Peyer's patch (tissue), 4 donors: Measurements from ENCODE around the gene ANAPC1. TPM values are rescaled to one million over a fixed set of nuclear protein-coding genes. Genes with fewer than 3 reads are reported as not detected.
"Not testable (repeated sequence)": the region's sequence is repeated elsewhere in the genome, so short reads cannot be mapped to it uniquely, and the experiment has no call there.

Experiments
- DNase-seq, 3 donors: peaks; one replicate each; pipeline ENCODE4 v3.0.0-alpha.2; 2017 to 2019
- H3K27ac ChIP-seq, 4 donors: fragments of 200-600 bp; sonication (generic); one replicate each; pipeline ENCODE4 v1.5.1; 2016 to 2019
- H3K27me3 ChIP-seq, 2 donors: fragments of 200-600 bp; sonication (generic); one replicate each; pipeline ENCODE4 v1.5.1; 2019
- H3K36me3 ChIP-seq, 3 donors: fragments of 200-600 bp; sonication (generic); one replicate each; pipeline ENCODE4 v1.5.1; 2016 to 2019
- H3K4me1 ChIP-seq, 4 donors: fragments of 200-600 bp; sonication (generic); one replicate each; pipeline ENCODE4 v1.5.1; 2016 to 2019
- H3K4me3 ChIP-seq, 4 donors: fragments of 200-600 bp; sonication (generic); 1 replicate in 3 of 4; 2 replicates in 1 of 4; pipeline ENCODE4 v1.5.1; 2016 to 2019; ENCODE audit warnings: mild to moderate bottlenecking in 1 of 4
- H3K9me3 ChIP-seq, 4 donors: fragments of 200-600 bp; sonication (generic); one replicate each; pipeline ENCODE4 v1.5.1; 2016 to 2019; ENCODE audit warnings: mild to moderate bottlenecking in 1 of 4
- POLR2A ChIP-seq, 2 donors: fragments of 450-650 bp; IDR thresholded peaks; one replicate each; pipeline ENCODE4 v1.5.1; 2017; ENCODE audit warnings: antibody characterized with exemption in 2 of 2, mild to moderate bottlenecking in 2 of 2, moderate library complexity in 2 of 2
- total RNA-seq, 4 donors: library from RNA; depleted of rRNA; stranded (reverse); fragments of >200 nt; gene quantifications; one replicate each; pipeline ENCODE4 v1.1.0, GENCODE V29; 2016
- TF ChIP-seq, protein P1 (sequence below), 6 experiments: fragments of 450-650 bp in 4 of 6; fragments of 200-600 bp in 2 of 6; sonication (generic) in 1 of 6; IDR thresholded peaks; one replicate each; pipeline ENCODE4 v1.5.1; 2017 to 2019; ENCODE audit warnings: antibody characterized with exemption in 6 of 6, mild to moderate bottlenecking in 3 of 6, moderate library complexity in 1 of 6

The ANAPC1 gene
- total RNA-seq, 4 donors from 2014 or later: 26.3 to 173 (median 52.5) TPM

DNA sequence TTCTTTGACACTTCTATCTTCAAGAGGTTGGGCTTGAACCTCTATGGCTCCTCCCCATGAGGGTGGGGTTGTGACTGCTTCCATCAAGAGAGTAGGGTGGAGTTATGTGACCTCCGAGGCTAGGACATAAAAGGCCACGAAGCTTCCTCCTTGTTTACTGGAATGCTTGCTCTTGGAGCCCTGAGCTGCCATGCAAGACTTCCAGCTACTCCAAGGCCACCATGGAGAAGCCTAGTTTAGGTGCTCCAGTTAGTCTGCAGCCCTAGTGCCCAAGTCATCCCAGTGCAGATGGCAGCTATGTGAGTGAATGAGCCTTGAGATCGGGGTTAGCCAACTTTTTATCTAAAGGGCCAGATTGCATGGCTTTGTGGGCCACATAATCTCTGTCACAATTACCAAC lies 12.0 kb upstream of the ANAPC1 start:
- H3K27ac ChIP-seq: no peak overlapping the region
- H3K27me3 ChIP-seq: no peaks in the 10 kb centered on the region
- no peak overlapping the region for H3K4me3 ChIP-seq
- no peak for TF ChIP-seq POLR2A (IDR thresholded peaks at IDR 0.05)
- TF ChIP-seq, protein P1, sequence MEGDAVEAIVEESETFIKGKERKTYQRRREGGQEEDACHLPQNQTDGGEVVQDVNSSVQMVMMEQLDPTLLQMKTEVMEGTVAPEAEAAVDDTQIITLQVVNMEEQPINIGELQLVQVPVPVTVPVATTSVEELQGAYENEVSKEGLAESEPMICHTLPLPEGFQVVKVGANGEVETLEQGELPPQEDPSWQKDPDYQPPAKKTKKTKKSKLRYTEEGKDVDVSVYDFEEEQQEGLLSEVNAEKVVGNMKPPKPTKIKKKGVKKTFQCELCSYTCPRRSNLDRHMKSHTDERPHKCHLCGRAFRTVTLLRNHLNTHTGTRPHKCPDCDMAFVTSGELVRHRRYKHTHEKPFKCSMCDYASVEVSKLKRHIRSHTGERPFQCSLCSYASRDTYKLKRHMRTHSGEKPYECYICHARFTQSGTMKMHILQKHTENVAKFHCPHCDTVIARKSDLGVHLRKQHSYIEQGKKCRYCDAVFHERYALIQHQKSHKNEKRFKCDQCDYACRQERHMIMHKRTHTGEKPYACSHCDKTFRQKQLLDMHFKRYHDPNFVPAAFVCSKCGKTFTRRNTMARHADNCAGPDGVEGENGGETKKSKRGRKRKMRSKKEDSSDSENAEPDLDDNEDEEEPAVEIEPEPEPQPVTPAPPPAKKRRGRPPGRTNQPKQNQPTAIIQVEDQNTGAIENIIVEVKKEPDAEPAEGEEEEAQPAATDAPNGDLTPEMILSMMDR (IDR thresholded peaks at IDR 0.05): no peak
- H3K9me3 ChIP-seq: no peaks in the 10 kb centered on the region
- H3K4me1 ChIP-seq: peaks cover 0 to 19% (median 10%) of the 10 kb centered on the region in 4 donors
- H3K36me3 ChIP-seq: no peaks in the 10 kb centered on the region
- DNase-seq: no peak

DNA sequence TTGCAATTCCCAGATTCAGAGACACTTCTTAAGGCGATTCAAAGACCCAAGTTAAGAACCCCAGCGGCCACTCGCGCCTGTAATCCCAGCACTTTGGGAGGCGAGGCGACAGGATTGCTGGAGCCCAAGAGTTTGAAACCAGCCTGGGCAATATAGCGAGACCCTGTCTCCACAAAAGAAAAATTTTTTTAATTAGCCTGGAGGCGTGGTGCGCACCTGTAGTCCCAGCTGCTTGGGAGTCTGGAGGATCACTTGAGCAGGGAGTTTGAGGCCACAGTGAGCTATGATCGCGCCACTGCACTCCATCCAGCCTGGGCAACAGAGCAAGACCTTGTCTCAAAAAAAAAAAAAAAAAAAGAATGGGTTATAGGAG lies 585 bp upstream of the ANAPC1 start:
- peaks cover 0 to 5% (median 0%) of the 10 kb centered on the region in 3 donors for H3K36me3 ChIP-seq
- TF ChIP-seq, protein P1 (IDR thresholded peaks at IDR 0.05): no peak
- TF ChIP-seq POLR2A (IDR thresholded peaks at IDR 0.05): no peak
- H3K27ac ChIP-seq: peak overlapping the region; percentile 80 to 89 (median 85)
- DNase-seq: peak in 1 of 3 donors; percentile 53
- no peaks in the 10 kb centered on the region for H3K27me3 ChIP-seq
- H3K4me3 ChIP-seq: peak overlapping the region; percentile 75 to 99 (median 89)
- no peaks in the 10 kb centered on the region for H3K9me3 ChIP-seq
- H3K4me1 ChIP-seq: peaks cover 0 to 12% (median 0%) of the 10 kb centered on the region in 4 donors

DNA sequence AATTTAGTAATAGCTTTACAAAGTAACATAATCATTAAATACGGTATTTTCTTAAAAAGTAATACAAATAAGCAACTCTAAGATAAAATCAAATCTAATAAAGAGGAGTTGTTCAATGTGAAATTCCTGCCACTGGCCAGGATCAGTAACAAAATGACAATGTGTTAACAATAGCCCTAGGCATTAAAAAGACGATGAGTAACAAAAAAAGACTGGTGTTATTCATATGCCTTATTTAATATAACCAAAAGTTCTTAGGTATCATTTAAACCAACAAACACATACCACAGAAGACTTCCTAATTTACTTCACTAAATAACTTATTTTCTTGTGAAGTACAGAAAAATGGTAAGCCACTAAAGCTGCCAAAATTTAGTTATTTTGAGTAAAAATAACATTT lies 11.2 kb downstream of the ANAPC1 start:
- not testable (repeated sequence) for H3K4me3 ChIP-seq, H3K27me3 ChIP-seq, H3K9me3 ChIP-seq, H3K27ac ChIP-seq, H3K4me1 ChIP-seq, DNase-seq
- peaks cover 0 to 20% (median 0%) of the 10 kb centered on the region in 3 donors for H3K36me3 ChIP-seq

DNA sequence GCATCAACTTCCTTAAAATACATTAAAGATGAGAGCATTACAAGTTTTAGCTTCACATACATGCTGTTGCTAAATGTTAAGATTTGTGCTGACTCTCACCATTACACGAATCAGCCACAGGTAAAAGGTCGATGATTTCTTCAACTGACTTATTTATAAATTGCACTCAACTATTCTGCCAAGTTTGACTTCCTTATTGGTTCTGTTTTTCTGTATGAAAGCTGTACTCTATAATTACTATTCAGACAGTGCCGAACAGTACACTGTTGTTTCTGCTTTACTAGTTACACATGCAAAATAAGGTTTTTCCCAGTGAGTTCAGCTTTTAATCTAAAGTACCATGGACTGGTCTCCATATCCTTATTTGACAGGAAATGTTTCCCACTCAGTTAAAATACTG lies 18.9 kb downstream of the ANAPC1 start:
- H3K36me3 ChIP-seq, H3K4me1 ChIP-seq, H3K4me3 ChIP-seq, DNase-seq, H3K27me3 ChIP-seq, H3K9me3 ChIP-seq: not testable (repeated sequence)
- peak overlapping the region in 1 of 4 donors; percentile 15 for H3K27ac ChIP-seq

DNA sequence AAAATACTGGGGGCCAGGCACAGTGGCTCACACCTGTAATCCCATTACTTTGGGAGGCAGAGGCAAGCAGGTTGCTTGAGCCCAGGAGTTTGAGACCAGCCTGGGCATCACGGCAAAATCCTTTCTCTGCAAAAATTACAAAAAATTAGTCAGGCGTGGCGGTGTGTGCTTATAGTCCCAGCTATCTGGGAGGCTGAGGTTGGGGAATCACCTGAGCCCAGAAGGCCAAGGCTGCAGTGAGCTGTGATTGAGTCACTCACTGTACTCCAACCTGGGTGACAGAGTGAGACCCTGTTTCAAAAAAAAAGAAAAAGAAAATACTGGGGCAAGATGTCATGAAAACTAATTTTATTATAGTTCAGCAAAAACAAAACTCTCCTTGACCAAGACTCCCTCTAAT lies 24.0 kb downstream of the ANAPC1 start:
- not testable (repeated sequence) for DNase-seq, H3K27me3 ChIP-seq

DNA sequence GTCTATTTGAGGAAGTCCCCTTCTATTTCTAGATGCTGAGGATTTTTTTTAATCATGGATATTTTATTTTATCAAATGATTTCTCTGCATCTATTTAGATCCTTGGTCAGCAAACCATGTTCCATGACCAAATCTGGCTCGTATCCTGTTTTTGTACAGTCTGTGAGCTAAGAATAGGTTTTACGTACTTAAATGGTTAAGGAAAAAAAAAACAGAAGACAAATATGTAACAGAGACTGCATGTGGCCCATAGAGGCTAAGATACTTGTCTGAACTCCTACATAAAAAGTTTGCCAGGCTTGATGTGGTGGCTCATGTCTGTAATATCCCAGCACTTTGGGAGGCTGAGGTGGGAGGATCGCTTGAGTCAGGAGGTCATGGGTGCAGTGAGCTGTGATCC lies 31.4 kb downstream of the ANAPC1 start:
- not testable (repeated sequence) for DNase-seq, H3K27me3 ChIP-seq, H3K9me3 ChIP-seq

More for the DNA sequence above, 24.0 kb downstream of the ANAPC1 start:
- peaks cover 0 to 12% (median 0%) of the 10 kb centered on the region in 3 donors for H3K36me3 ChIP-seq
- not testable (repeated sequence) for H3K27ac ChIP-seq, H3K4me3 ChIP-seq, H3K9me3 ChIP-seq, H3K4me1 ChIP-seq

DNA sequence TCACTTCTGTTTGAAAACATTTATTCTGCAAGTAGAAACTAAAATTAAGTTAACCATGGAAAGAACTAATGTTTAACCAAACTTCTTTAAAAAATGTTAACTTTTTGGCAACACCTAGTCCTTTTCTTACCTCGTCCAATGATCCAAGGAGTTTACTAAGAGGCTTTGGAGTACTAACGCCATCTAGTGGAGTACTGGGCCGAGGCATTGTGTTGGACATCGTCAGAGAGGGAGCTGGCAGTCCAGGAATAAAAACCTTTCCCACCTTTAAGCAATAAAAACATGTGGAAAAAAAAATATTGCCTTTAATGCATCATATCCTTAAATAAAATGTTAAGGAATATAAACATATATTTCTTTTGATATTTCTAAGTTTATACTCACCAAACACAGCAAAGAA lies 33.3 kb downstream of the ANAPC1 start:
- TF ChIP-seq, protein P1 (IDR thresholded peaks at IDR 0.05): peak in 4 of 6 experiments; percentile 14 to 29 (median 26)
- not testable (repeated sequence) for H3K36me3 ChIP-seq, H3K4me3 ChIP-seq, H3K27ac ChIP-seq, H3K9me3 ChIP-seq, H3K27me3 ChIP-seq, H3K4me1 ChIP-seq
- peak in 1 of 3 donors; percentile 71 for DNase-seq

More for the DNA sequence above, 31.4 kb downstream of the ANAPC1 start:
- not testable (repeated sequence) for H3K27ac ChIP-seq, H3K4me1 ChIP-seq, H3K4me3 ChIP-seq
- H3K36me3 ChIP-seq: peaks cover 0 to 12% (median 0%) of the 10 kb centered on the region in 3 donors

DNA sequence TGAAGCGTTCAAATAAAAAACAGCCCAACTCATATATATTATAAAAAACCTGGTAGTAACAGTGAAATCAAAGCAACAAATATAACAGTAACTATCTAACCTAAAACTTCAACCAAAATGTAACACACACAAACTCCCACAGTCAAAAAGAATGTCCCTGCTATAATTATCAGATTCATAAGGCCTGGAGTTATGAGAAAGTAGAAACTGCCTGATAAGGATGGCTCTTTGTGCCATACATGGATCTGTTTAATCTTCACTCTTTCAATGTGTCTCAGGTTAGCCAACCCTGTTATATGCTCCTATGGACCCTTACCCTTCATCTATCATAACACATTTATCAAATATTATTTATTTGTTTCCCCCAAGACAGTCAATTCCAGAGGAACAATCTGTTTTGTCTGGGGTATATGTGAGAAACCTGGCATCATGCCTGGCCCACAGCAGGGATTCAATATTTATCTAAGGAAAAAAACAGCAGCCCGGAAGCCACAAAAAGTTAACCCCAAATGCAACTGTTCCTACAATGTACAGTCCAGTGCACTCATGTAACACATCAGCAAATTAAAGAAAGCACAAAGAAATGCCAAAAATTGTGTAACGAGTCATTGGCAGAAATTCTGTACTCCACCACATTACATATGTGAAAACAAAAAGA lies 44.2 kb downstream of the ANAPC1 start:
- DNase-seq, H3K4me3 ChIP-seq, H3K36me3 ChIP-seq, H3K9me3 ChIP-seq, H3K4me1 ChIP-seq, H3K27ac ChIP-seq, H3K27me3 ChIP-seq: not testable (repeated sequence)

DNA sequence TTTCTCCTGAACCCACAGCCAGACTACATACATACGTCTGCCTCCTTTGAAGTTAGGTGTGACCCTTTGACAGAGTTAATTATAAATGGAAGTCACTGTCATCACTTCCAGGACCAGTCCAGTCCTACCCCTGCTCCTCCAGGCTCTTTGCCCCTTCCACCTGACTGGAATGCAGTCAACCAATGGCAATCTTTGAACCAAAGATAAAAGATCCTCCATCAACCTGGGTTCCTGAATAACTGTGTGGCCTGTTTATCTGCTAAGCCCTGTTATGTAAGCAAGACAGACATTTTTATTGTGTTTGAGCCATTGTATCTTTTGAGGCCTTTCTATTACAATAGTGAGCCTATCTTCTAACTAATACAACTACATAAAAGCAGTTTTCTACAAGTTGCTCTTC lies 45.0 kb downstream of the ANAPC1 start:
- not testable (repeated sequence) for H3K4me1 ChIP-seq, DNase-seq, H3K9me3 ChIP-seq, H3K27me3 ChIP-seq, H3K36me3 ChIP-seq, H3K27ac ChIP-seq, H3K4me3 ChIP-seq

DNA sequence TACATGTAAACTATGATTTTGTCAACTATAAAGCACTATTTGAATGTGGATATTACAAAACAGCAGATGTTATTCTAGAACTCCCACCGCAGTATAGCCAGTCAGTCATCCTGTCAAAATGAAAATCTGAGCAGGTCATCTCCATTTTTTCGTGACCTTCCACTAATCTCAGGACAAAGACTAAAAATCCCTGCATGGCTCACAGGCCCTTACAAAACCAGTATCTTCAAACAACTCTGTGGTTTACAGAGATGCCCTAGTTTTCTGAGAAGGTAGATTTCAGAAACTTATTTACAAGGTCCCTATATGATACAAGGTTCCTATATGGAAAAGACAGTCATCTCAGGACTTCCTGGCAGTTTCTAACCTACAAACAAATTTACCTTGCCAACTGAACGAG lies 49.8 kb downstream of the ANAPC1 start:
- H3K4me1 ChIP-seq, H3K27ac ChIP-seq, H3K4me3 ChIP-seq, DNase-seq, H3K27me3 ChIP-seq, H3K9me3 ChIP-seq: not testable (repeated sequence)
- peaks cover 0 to 25% (median 0%) of the 10 kb centered on the region in 3 donors for H3K36me3 ChIP-seq

DNA sequence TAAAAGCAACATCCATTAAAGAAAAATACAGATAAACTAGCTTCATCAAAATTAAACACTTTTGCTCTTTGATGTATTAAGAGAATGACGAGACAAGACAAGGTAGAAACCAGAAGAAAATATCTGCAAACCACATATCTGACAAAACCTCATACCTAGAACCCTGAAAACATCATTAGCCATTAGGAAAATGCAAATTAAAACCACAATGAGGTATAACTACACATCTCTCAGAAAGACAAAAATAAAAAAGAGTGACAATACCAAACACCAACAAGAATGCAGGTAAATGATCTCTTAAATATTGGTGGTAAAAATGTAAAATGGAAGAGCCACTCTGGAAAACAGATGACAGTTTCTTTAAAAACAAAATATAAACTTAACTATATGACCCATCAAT lies 53.5 kb downstream of the ANAPC1 start:
- peaks cover 0 to 30% (median 0%) of the 10 kb centered on the region in 3 donors for H3K36me3 ChIP-seq
- H3K27me3 ChIP-seq, H3K4me1 ChIP-seq, H3K9me3 ChIP-seq, DNase-seq, H3K27ac ChIP-seq, H3K4me3 ChIP-seq: not testable (repeated sequence)

DNA sequence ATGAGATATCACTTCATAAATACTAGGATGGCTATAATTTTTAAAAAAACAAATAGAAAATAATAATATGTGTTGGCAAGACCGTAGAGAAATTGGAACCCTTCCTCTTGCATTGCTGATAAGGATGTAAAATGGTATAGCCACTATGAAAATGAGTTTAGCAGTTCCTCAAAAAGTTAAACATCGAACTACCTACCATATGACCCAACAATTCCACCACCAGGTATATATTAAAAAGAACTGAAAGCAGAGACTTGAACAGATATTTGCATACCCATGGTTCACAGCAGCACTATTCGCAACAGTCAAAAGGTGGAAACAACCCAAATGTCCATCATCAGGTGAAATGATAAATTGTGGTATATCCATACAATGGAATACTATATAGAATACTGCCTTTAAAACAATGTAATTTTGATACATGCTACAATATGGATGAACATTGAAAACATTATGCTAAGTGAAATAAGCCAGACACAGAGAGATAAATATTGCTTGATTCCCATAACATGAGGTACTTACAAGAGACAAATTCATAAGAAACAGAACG lies 55.7 kb downstream of the ANAPC1 start:
- not testable (repeated sequence) for H3K27me3 ChIP-seq, H3K4me1 ChIP-seq, H3K27ac ChIP-seq, DNase-seq, H3K4me3 ChIP-seq, H3K9me3 ChIP-seq
- H3K36me3 ChIP-seq: peaks cover 0 to 22% (median 0%) of the 10 kb centered on the region in 3 donors
